K562 (cell line): ENCODE results near the gene NT5C3B. TPM values are rescaled to one million over a fixed set of nuclear protein-coding genes. Genes with fewer than 3 reads are reported as not detected.

Source experiments
- ATAC-seq: fragments of 200-7000 bp; cut with Tn5 transposase; 3 replicates; pipeline ENCODE4 v1.9.1; 2020; ENCODE audit warnings: moderate library complexity
- BruUV-seq: library from RNA; stranded (reverse); fragments of 400-500 nt; replicated peaks from 2 replicates; lab custom pipeline; 2021; lab: Mats Ljungman, UMichigan
- CTCF ChIA-PET: fragments of 300-600 bp; formaldehyde crosslinking; extraction: SDS; loops from one replicate; lab custom pipeline; 2021; ENCODE audit warnings: low intra/inter-chr PET ratio; lab: Yijun Ruan, JAX
- POLR2A ChIA-PET: fragments of 300-600, 350-650 bp; sonication (Branson Sonifier 250); formaldehyde crosslinking; extraction: SDS; loops from one replicate; lab custom pipeline; 2021; ENCODE audit warnings: antibody characterized with exemption, inconsistent platforms; lab: Yijun Ruan, JAX
- DNase-seq, 4 experiments: peaks; one replicate each; pipeline versions ENCODE4 v3.0.0 to v3.0.0-alpha.2; 2011 to 2018; ENCODE audit warnings: low spot score in 3 of 4, mixed read lengths in 3 of 4; ENCODE audit errors: extremely low read depth in 1 of 4
- FAIRE-seq: peaks from 2 replicates; lab custom pipeline; 2011; peaks lifted over from hg19 to GRCh38; lab: Jason Lieb, UNC
- H2AFZ ChIP-seq: 2 replicates; pipeline ENCODE4 v1.6.0; 2011; ENCODE audit warnings: low read depth, low read length, control low read depth, inconsistent platforms
- H3K27ac ChIP-seq: fragments of 200-600 bp; 3 replicates; pipeline ENCODE4 v1.8.0; 2011; ENCODE audit warnings: low read depth, mild to moderate bottlenecking, control low read depth, inconsistent platforms, low read length, moderate library complexity, mixed read lengths; ENCODE audit errors: extremely low read depth
- H3K27me3 ChIP-seq, 2 experiments: fragments of 300-600 bp in 1 of 2; 2 replicates in 1 of 2; 3 replicates in 1 of 2; pipeline versions ENCODE4 v1.6.0 to v1.8.0; 2011; ENCODE audit warnings: inconsistent platforms in 2 of 2, low read length in 2 of 2, mild to moderate bottlenecking in 1 of 2, mixed read lengths in 1 of 2, moderate library complexity in 1 of 2; ENCODE audit not compliant: control insufficient read depth in 2 of 2, insufficient read depth in 2 of 2
- H3K36me3 ChIP-seq: fragments of 300-600 bp; 3 replicates; pipeline ENCODE4 v1.8.0; 2011; ENCODE audit warnings: mild to moderate bottlenecking, low read length, inconsistent platforms; ENCODE audit not compliant: control insufficient read depth, insufficient read depth
- H3K4me1 ChIP-seq, 2 experiments: fragments of 200-600 bp in 1 of 2; replicated peaks in 1 of 2; 2 replicates in 1 of 2; 3 replicates in 1 of 2; pipeline versions ENCODE4 v1.5.1 to v1.8.0; 2011; ENCODE audit warnings: inconsistent platforms in 2 of 2, low read length in 2 of 2, mild to moderate bottlenecking in 1 of 2, mixed read lengths in 1 of 2, moderate library complexity in 1 of 2; ENCODE audit not compliant: control insufficient read depth in 2 of 2, insufficient read depth in 2 of 2
- H3K4me2 ChIP-seq: 2 replicates; pipeline ENCODE4 v1.6.1; 2011; ENCODE audit warnings: low read length, control low read depth, inconsistent platforms, mixed read lengths; ENCODE audit not compliant: insufficient read depth
- H3K4me3 ChIP-seq: fragments of 200-600 bp; sonication (generic), shearing (Covaris generic); 2 replicates; pipeline ENCODE4 v1.5.1; 2016; ENCODE audit warnings: control low read depth, inconsistent platforms
- H3K79me2 ChIP-seq: fragments of 200-600 bp; 3 replicates; pipeline ENCODE4 v1.8.0; 2011; ENCODE audit warnings: low read length, inconsistent platforms; ENCODE audit not compliant: control insufficient read depth, insufficient read depth
- H3K9ac ChIP-seq, 2 experiments: 2 replicates each; pipeline versions ENCODE4 v1.6.0 to v1.6.1; 2011; ENCODE audit warnings: low read depth in 2 of 2, low read length in 2 of 2, control low read depth in 1 of 2, inconsistent platforms in 1 of 2, mild to moderate bottlenecking in 1 of 2, mixed read lengths in 1 of 2; ENCODE audit not compliant: insufficient read depth in 1 of 2
- H3K9me1 ChIP-seq: one replicate; pipeline ENCODE4 v1.6.0; 2011; ENCODE audit warnings: inconsistent platforms, mild to moderate bottlenecking, low read length, moderate library complexity; ENCODE audit not compliant: control insufficient read depth, insufficient read depth
- H3K9me3 ChIP-seq: replicated peaks from 2 replicates; pipeline ENCODE4 v1.5.1; 2011; ENCODE audit warnings: low read depth, low read length, inconsistent platforms; ENCODE audit not compliant: control insufficient read depth, insufficient read depth
- H4K20me1 ChIP-seq: replicated peaks from 2 replicates; pipeline ENCODE4 v1.6.1; 2011; ENCODE audit warnings: low read length, inconsistent platforms, mixed read lengths; ENCODE audit not compliant: control insufficient read depth, insufficient read depth
- BHLHE40 ChIP-seq: IDR thresholded peaks from 2 replicates; pipeline ENCODE4 v1.6.1; 2011; ENCODE audit warnings: low read length, improper control_type of control experiment
- RAD21 ChIP-seq, 2 experiments: fragments of 250-450 bp in 1 of 2; fragments of 450-650 bp in 1 of 2; sonication (Bioruptor Pico) in 1 of 2; formaldehyde crosslinking in 1 of 2; IDR thresholded peaks in 1 of 2; conservative IDR thresholded peaks in 1 of 2; 2 replicates each; pipeline versions ENCODE4 v1.4.0 to v1.8.0; 2020 to 2022; ENCODE audit warnings: mild to moderate bottlenecking in 2 of 2, moderate library complexity in 1 of 2
- SPI1 ChIP-seq: IDR thresholded peaks from 2 replicates; pipeline ENCODE4 v1.6.1; 2011; ENCODE audit warnings: low read depth, low read length, control low read depth, borderline replicate concordance
- ZNF384 ChIP-seq: IDR thresholded peaks from 2 replicates; pipeline ENCODE4 v1.6.1; 2012; ENCODE audit warnings: low read depth, low read length, improper control_type of control experiment
- WGBS: fragments of 100-300 bp; shearing (Covaris generic); methylation state at CpG from one replicate; pipeline ENCODE4 v1.1.6; 2016; ENCODE audit warnings: low coverage, mixed read lengths; ENCODE audit not compliant: insufficient coverage; ENCODE audit errors: missing lambda C conversion rate; 5-methylcytosine and 5-hydroxymethylcytosine counted together
- in situ Hi-C: fragments of 300-500 bp; cut with MboI; formaldehyde crosslinking; loops from 4 replicates; pipeline ENCODE4 v1.15.0; 2018; ENCODE audit warnings: inconsistent platforms, mixed read lengths
- intact Hi-C: fragments of 100-400 bp; cut with micrococcal nuclease; formaldehyde crosslinking; loops from 2 replicates; pipeline ENCODE4 v1.14.2; 2022
- polyA plus RNA-seq, 8 experiments: library from polyadenylated mRNA; depleted of rRNA in 4 of 8; stranded (reverse) in 5 of 8; unstranded in 3 of 8; fragments of >200 nt; fragmentation: Nextera tagmentation in 2 of 8; fragmentation: Illumina TruSeq in 1 of 8; extraction: Ambion mirVana in 2 of 8; extraction: Trizol in 1 of 8; gene quantifications; 2 replicates each; pipeline versions ENCODE4 v1.2.1 to v1.2.3, GENCODE V29; 2011 to 2014; ENCODE audit warnings: inconsistent platforms in 1 of 8, missing spikeins in 1 of 8
- total RNA-seq, 7 experiments: library from RNA; depleted of rRNA in 6 of 7; stranded (reverse); fragments of >200 nt in 6 of 7; fragmentation: Illumina TruSeq in 2 of 7; extraction: Trizol in 2 of 7; gene quantifications; 2 replicates each; pipeline versions ENCODE4 v1.2.1 to v1.2.3, GENCODE V29; 2011 to 2021; ENCODE audit warnings: low replicate concordance in 1 of 7
- TF ChIP-seq, protein P1 (sequence below): fragments of 450-650 bp; IDR thresholded peaks from 2 replicates; pipeline ENCODE4 v1.6.1; 2016; ENCODE audit warnings: low read depth, mild to moderate bottlenecking, moderate library complexity

Gene NT5C3B
- total and polyA plus RNA-seq, 9 of the 15 experiments (the other 6 are each of a cell fraction or from before 2014, with no cell fraction given): 2.0 to 166 (median 85.0) TPM

DNA sequence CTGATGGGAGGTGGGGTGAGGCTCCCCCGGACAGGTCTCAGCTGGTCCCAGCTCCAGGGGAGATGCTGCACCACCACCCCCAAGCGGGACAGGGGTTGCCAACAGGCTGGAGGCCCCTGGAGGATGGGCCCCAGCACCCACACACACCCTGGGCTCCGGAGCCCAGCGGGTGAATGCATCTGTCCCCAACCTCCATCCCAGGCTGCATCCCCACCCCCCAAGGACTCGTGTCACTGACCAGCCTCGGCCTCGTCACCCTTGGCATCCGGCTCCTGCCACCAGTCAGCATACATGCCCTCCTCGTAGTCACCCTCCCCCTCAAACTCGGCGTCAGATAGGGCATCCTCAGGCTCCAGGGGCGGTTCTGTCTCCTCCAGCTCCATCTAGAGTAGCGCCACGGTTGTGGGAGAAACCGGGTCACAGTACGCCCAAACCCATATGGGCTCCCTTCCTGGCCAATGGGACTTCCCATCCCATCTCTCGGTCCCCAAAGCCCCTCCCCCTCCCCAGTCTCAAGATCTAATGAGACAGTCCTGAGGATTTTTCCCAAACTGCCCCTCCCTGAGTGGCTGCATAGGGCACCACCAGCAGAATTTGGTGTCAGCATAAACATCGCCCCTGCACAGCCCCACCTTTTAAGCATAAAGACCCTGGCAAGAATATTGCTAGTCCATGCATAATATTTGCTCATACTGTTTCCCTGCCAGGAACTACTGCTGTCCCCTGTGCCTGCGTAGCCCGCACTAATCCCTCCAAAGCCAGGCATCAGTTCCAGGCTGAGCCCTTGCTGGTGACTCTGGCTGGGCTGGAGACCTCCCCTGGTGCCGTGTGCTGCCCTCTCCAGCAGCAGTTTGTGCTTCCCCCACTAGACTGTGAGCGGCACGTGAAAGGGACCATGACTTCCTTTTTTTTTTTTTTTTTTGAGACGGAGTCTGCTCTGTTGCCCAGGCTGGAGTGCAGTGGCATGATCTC is 32.7 kb downstream of the NT5C3B start:
- Histone ChIP-seq H4K20me1 (no peaks in the 10 kb centered on the region), H3K27ac (no peak overlapping the region), H3K4me3 (no peak overlapping the region), H3K9me3 (no peaks in the 10 kb centered on the region), H3K9me1 (no peaks in the 10 kb centered on the region), H3K4me1 (peaks cover 9 to 29% of the 10 kb centered on the region in 2 experiments), H2AFZ (no peak overlapping the region; the same call in 1 of the 2 replicates), H3K79me2 (no peaks in the 10 kb centered on the region), H3K36me3 (no peaks in the 10 kb centered on the region), H3K4me2 (no peak overlapping the region; the same call in 1 of the 2 replicates), H3K27me3 (no peaks in the 10 kb centered on the region; a peak in 1 of 5 replicates), H3K9ac (peak overlapping the region in 1 of 2 experiments; percentile 87; a peak in 2 of 4 replicates)
- intact Hi-C loops (loop anchor here (10.0 kb wide), 1 partner anchor 81 kb away; no protein-coding TSS in a partner anchor), in situ Hi-C loops (loop anchor here (5.0 kb wide), 1 partner anchor 66 kb away; no protein-coding TSS in a partner anchor)
- ChIA-PET CTCF (interaction anchor here (1.4 kb wide), 1 partner anchor 65 kb away, joined by 4 read pairs; no protein-coding TSS in a partner anchor), POLR2A (interaction anchor here (0.6 to 1.1 kb wide), 3 partner anchors 14 to 89 kb away, joined by 3 read pairs; no protein-coding TSS in a partner anchor)
- BruUV-seq: no TSS peak
- ATAC-seq (no peak), FAIRE-seq (no peak), DNase-seq (no peak)
- WGBS: 24% methylated on average over 20 of the region's 24 CpGs
- TF ChIP-seq BHLHE40: peak; percentile 82
- no peak for TF ChIP-seq RAD21 (CRISPR knock-in tag; conservative IDR thresholded peaks at IDR 0.05 in 1 of 2, IDR thresholded peaks at IDR 0.05 in 1 of 2)
- peak; percentile 76 for TF ChIP-seq ZNF384
- TF ChIP-seq, protein P1, sequence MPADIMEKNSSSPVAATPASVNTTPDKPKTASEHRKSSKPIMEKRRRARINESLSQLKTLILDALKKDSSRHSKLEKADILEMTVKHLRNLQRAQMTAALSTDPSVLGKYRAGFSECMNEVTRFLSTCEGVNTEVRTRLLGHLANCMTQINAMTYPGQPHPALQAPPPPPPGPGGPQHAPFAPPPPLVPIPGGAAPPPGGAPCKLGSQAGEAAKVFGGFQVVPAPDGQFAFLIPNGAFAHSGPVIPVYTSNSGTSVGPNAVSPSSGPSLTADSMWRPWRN: no peak
- peak; percentile 51; the same call in 1 of the 2 replicates for TF ChIP-seq SPI1
